ENCODE data around the gene ERBB2.

Gene ERBB2

GRCh38 chr17:39666231-39666600 lies 33.6 kb upstream of the ERBB2 start:
- no peak for DNase-seq

GRCh38 chr17:39666601-39667261 lies 33.1 kb upstream of the ERBB2 start:
- DNase-seq = no peak

GRCh38 chr17:39667262-39667944 lies 32.5 kb upstream of the ERBB2 start:
- no peak for DNase-seq

- no peak for DNase-seq
Measured at GRCh38 chr17:39667945-39668924, 31.6 kb upstream of the ERBB2 start, which contains the start of gene PNMT. Gene PNMT, plus strand, starts transcription at chr17:39668453. Its CDS starts 23 bp downstream, at chr17:39668476.

- no peak for DNase-seq
Measured at GRCh38 chr17:39669897-39670735, 29.7 kb upstream of the ERBB2 start.

GRCh38 chr17:39670746-39671145 lies 29.1 kb upstream of the ERBB2 start:
- no peak for DNase-seq

GRCh38 chr17:39671651-39672521 lies 28.0 kb upstream of the ERBB2 start:
- no peak for DNase-seq

GRCh38 chr17:39672522-39673334 lies 27.1 kb upstream of the ERBB2 start:
- DNase-seq = no peak

- DNase-seq = no peak
Measured at GRCh38 chr17:39673335-39674081, 26.4 kb upstream of the ERBB2 start.

- no peak for DNase-seq
Measured at GRCh38 chr17:39674179-39674578, 25.7 kb upstream of the ERBB2 start.

GRCh38 chr17:39674702-39675389 lies 25.0 kb upstream of the ERBB2 start:
- DNase-seq = peak; percentile 88

GRCh38 chr17:39675390-39676082 lies 24.3 kb upstream of the ERBB2 start:
- no peak for DNase-seq

- DNase-seq = peak; percentile 75
Measured at GRCh38 chr17:39676198-39676819, 23.6 kb upstream of the ERBB2 start.

- DNase-seq = no peak
Measured at GRCh38 chr17:39677072-39677471, 22.8 kb upstream of the ERBB2 start.

GRCh38 chr17:39677542-39678339 lies 22.1 kb upstream of the ERBB2 start:
- DNase-seq = no peak

- no peak for DNase-seq
Measured at GRCh38 chr17:39678340-39679116, 21.3 kb upstream of the ERBB2 start.
